Measurements from ENCODE around the gene CLDND2.

The CLDND2 gene

GRCh38 chr19:51370230-51370629 is 1.4 kb upstream of the CLDND2 start:
- no peak for DNase-seq (ENCODE audit: low read depth, low spot score)
- Histone ChIP-seq H3K9ac (ENCODE audit: insufficient read length, low read depth) (no peak overlapping the region), H3K4me1 (ENCODE audit: insufficient read depth, insufficient read length) (peaks cover 4% of the 10 kb centered on the region), H3K9me3 (ENCODE audit: insufficient read depth, low read length) (no peaks in the 10 kb centered on the region), H3K4me3 (ENCODE audit: insufficient read length, low read depth) (no peak overlapping the region), H3K27me3 (ENCODE audit: insufficient read depth, insufficient read length) (no peaks in the 10 kb centered on the region), H3K36me3 (ENCODE audit: insufficient read depth, insufficient read length, low read length) (no peaks in the 10 kb centered on the region)
- TF ChIP-seq SUZ12 (IDR thresholded peaks at IDR 0.05; ENCODE audit: extremely low read depth, insufficient read depth, insufficient read length) (no peak), ZNF274 (IDR thresholded peaks at IDR 0.05; ENCODE audit: low read depth, low read length) (no peak)

- TF ChIP-seq SUZ12 (IDR thresholded peaks at IDR 0.05; ENCODE audit: extremely low read depth, insufficient read depth, insufficient read length) (no peak), YY1 (IDR thresholded peaks at IDR 0.05; ENCODE audit: insufficient read depth, insufficient read length) (no peak), ZNF274 (IDR thresholded peaks at IDR 0.05; ENCODE audit: low read depth, low read length) (no peak)
- peak overlapping the region; percentile 90 for H3K9ac ChIP-seq (ENCODE audit: insufficient read length, low read depth)
Observed at GRCh38 chr19:51367565-51368365, 1.0 kb downstream of the CLDND2 start.

GRCh38 chr19:51367255-51367564 is 1.6 kb downstream of the CLDND2 start:
- H3K4me1 ChIP-seq (ENCODE audit: insufficient read depth, insufficient read length), result peaks cover 4% of the 10 kb centered on the region
- DNase-seq (ENCODE audit: low read depth, low spot score), result no peak
- no peaks in the 10 kb centered on the region for H3K36me3 ChIP-seq (ENCODE audit: insufficient read depth, insufficient read length, low read length)
- TF ChIP-seq ZNF274 (IDR thresholded peaks at IDR 0.05; ENCODE audit: low read depth, low read length) (no peak), YY1 (IDR thresholded peaks at IDR 0.05; ENCODE audit: insufficient read depth, insufficient read length) (no peak), SUZ12 (IDR thresholded peaks at IDR 0.05; ENCODE audit: extremely low read depth, insufficient read depth, insufficient read length) (no peak)
- H3K9me3 ChIP-seq (ENCODE audit: insufficient read depth, low read length), result no peaks in the 10 kb centered on the region
- H3K9ac ChIP-seq (ENCODE audit: insufficient read length, low read depth), result peak overlapping the region; percentile 96
- H3K4me3 ChIP-seq (ENCODE audit: insufficient read length, low read depth), result peak overlapping the region; percentile 83
- H3K27me3 ChIP-seq (ENCODE audit: insufficient read depth, insufficient read length), result no peaks in the 10 kb centered on the region

More at GRCh38 chr19:51367565-51368365, 1.0 kb downstream of the CLDND2 start:
- Histone ChIP-seq H3K4me3 (ENCODE audit: insufficient read length, low read depth) (peak overlapping the region; percentile 83), H3K27me3 (ENCODE audit: insufficient read depth, insufficient read length) (no peaks in the 10 kb centered on the region), H3K4me1 (ENCODE audit: insufficient read depth, insufficient read length) (peaks cover 4% of the 10 kb centered on the region), H3K36me3 (ENCODE audit: insufficient read depth, insufficient read length, low read length) (no peaks in the 10 kb centered on the region), H3K9me3 (ENCODE audit: insufficient read depth, low read length) (no peaks in the 10 kb centered on the region)
- peak; percentile 95 for DNase-seq (ENCODE audit: low read depth, low spot score)

- TF ChIP-seq YY1 (IDR thresholded peaks at IDR 0.05; ENCODE audit: insufficient read depth, insufficient read length) (no peak), ZNF274 (IDR thresholded peaks at IDR 0.05; ENCODE audit: low read depth, low read length) (no peak), SUZ12 (IDR thresholded peaks at IDR 0.05; ENCODE audit: extremely low read depth, insufficient read depth, insufficient read length) (no peak)
- DNase-seq (ENCODE audit: low read depth, low spot score), result peak; percentile 91
- no peaks in the 10 kb centered on the region for H3K27me3 ChIP-seq (ENCODE audit: insufficient read depth, insufficient read length)
- H3K36me3 ChIP-seq (ENCODE audit: insufficient read depth, insufficient read length, low read length), result no peaks in the 10 kb centered on the region
- H3K4me3 ChIP-seq (ENCODE audit: insufficient read length, low read depth), result peak overlapping the region; percentile 83
- peaks cover 4% of the 10 kb centered on the region for H3K4me1 ChIP-seq (ENCODE audit: insufficient read depth, insufficient read length)
- no peaks in the 10 kb centered on the region for H3K9me3 ChIP-seq (ENCODE audit: insufficient read depth, low read length)
- peak overlapping the region; percentile 96 for H3K9ac ChIP-seq (ENCODE audit: insufficient read length, low read depth)
Observed at GRCh38 chr19:51366389-51367254, 2.2 kb downstream of the CLDND2 start.

DNA sequence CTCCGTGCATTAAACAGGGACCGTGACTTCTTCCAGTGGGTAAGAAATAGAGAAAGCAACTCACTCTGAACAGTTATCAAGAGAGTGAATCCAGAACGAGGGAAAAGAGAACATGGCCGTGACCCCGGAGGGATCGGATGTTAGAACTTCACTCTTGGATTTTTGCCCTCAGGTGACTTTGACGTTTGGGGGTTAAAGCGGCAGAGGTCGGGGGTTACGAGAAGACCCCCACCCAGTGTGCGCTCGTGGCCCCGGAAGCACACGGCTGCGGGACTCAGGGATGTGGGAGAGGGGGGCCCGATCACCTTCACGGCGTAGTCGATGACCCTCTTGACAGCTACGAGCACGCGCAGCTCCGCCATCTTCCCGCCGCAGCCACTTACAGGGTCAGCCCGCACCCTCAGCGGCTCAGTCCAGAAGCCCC is 2.8 kb downstream of the CLDND2 start, which contains the start of gene ETFB:
TSS of gene ETFB (minus strand) at position 424 of the 424 bp plus-strand sequence. CDS start at position 362, 62 bp downstream.
- no peaks in the 10 kb centered on the region for H3K9me3 ChIP-seq (ENCODE audit: insufficient read depth, low read length)
- no peaks in the 10 kb centered on the region for H3K27me3 ChIP-seq (ENCODE audit: insufficient read depth, insufficient read length)
- H3K36me3 ChIP-seq (ENCODE audit: insufficient read depth, insufficient read length, low read length), result no peaks in the 10 kb centered on the region
- H3K4me1 ChIP-seq (ENCODE audit: insufficient read depth, insufficient read length), result peaks cover 4% of the 10 kb centered on the region
- TF ChIP-seq YY1 (IDR thresholded peaks at IDR 0.05; ENCODE audit: insufficient read depth, insufficient read length) (peak; percentile 14), ZNF274 (IDR thresholded peaks at IDR 0.05; ENCODE audit: low read depth, low read length) (no peak), SUZ12 (IDR thresholded peaks at IDR 0.05; ENCODE audit: extremely low read depth, insufficient read depth, insufficient read length) (no peak)
- peak within 1 kb of the TSS; percentile 83 for H3K4me3 ChIP-seq (ENCODE audit: insufficient read length, low read depth)
- H3K9ac ChIP-seq (ENCODE audit: insufficient read length, low read depth), result peak within 1 kb of the TSS; percentile 96
- DNase-seq (ENCODE audit: low read depth, low spot score), result no peak

DNA sequence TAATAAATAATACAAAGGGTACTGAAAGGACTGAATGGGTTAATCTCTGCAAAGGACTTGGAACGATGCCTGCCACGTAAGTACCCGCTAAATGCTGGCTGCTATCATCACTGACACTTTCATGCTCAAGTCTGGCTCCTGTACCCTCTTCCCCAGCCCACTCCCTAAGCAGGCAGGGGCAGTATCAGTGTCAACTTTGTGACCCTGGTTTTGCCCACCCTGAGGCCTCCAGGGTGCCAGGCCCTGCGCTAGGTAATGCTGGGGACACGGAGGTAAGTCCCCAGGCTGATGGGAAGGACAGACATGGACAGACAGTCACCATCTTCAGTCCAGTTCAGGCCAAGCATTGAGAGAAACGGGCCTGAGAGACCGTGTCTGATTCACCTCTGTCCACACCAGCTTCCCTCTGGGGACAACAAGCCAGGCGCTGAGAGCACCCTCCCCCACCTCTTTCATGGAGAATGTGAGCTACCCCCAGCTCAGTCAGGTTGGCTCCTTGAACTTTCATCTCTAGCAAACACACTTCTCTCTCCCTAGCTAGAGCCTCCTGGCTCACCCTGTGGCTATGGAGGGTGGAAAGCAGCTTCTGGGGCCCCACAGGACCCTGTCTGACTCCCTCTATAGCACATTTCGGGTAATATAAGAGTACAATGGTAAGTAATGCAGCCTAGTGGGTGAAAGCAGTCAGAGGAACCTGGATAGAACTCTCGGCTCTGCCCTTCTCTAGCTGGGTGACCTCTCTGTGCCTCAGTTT is 3.4 kb downstream of the CLDND2 start:
- TF ChIP-seq ZNF274 (IDR thresholded peaks at IDR 0.05; ENCODE audit: low read depth, low read length) (no peak), SUZ12 (IDR thresholded peaks at IDR 0.05; ENCODE audit: extremely low read depth, insufficient read depth, insufficient read length) (no peak), YY1 (IDR thresholded peaks at IDR 0.05; ENCODE audit: insufficient read depth, insufficient read length) (no peak)
- DNase-seq (ENCODE audit: low read depth, low spot score), result no peak
- no peaks in the 10 kb centered on the region for H3K9me3 ChIP-seq (ENCODE audit: insufficient read depth, low read length)
- H3K4me1 ChIP-seq (ENCODE audit: insufficient read depth, insufficient read length), result peaks cover 4% of the 10 kb centered on the region
- peak overlapping the region; percentile 73 for H3K4me3 ChIP-seq (ENCODE audit: insufficient read length, low read depth)
- H3K9ac ChIP-seq (ENCODE audit: insufficient read length, low read depth), result peak overlapping the region; percentile 92
- H3K36me3 ChIP-seq (ENCODE audit: insufficient read depth, insufficient read length, low read length), result no peaks in the 10 kb centered on the region
- H3K27me3 ChIP-seq (ENCODE audit: insufficient read depth, insufficient read length), result no peaks in the 10 kb centered on the region
